Common myeloid progenitor, CD34-positive (primary cell): ENCODE measurements around the gene ATXN7L1.
A peak's percentile ranks its signal among the peaks of the same experiment; 100 is the strongest.

ENCODE experiments used
- CTCF ChIA-PET: fragments of 350-600 bp; sonication (Branson Sonifier 250); formaldehyde crosslinking; loops from one replicate; lab custom pipeline; 2021; ENCODE audit warnings: antibody characterized with exemption; lab: Charles Lee
- POLR2A ChIA-PET: fragments of 350-600 bp; sonication (Branson Sonifier 250); formaldehyde crosslinking; loops from one replicate; lab custom pipeline; 2021; ENCODE audit warnings: antibody characterized with exemption; lab: Charles Lee
- DNase-seq, 3 donors: peaks; one replicate each; pipeline versions ENCODE4 v3.0.0 to v3.0.0-alpha.2; 2013
- H3K27ac ChIP-seq, 2 experiments: 1 replicate in 1 of 2; 2 replicates in 1 of 2; pipeline ENCODE4 v1.7.0; 2013; ENCODE audit warnings: inconsistent platforms in 2 of 2, low read length in 2 of 2, mild to moderate bottlenecking in 2 of 2, low read depth in 1 of 2, moderate library complexity in 1 of 2; ENCODE audit not compliant: severe bottlenecking in 2 of 2, insufficient read depth in 1 of 2, poor library complexity in 1 of 2
- H3K27me3 ChIP-seq, 5 experiments: replicated peaks in 2 of 5; 1 replicate in 3 of 5; 2 replicates in 2 of 5; pipeline versions ENCODE4 v1.6.1 to v1.7.0; 2013; ENCODE audit warnings: low read length in 4 of 5, mild to moderate bottlenecking in 2 of 5, moderate library complexity in 2 of 5, inconsistent platforms in 1 of 5; ENCODE audit not compliant: insufficient read depth in 5 of 5, control insufficient read depth in 4 of 5
- H3K36me3 ChIP-seq, 4 experiments: 1 replicate in 2 of 4; 2 replicates in 2 of 4; pipeline versions ENCODE4 v1.6.1 to v1.7.0; 2013; ENCODE audit warnings: low read length in 3 of 4, control low read depth in 1 of 4, mild to moderate bottlenecking in 1 of 4; ENCODE audit not compliant: control insufficient read depth in 4 of 4, insufficient read depth in 4 of 4
- H3K4me1 ChIP-seq, 4 experiments: 1 replicate in 3 of 4; 2 replicates in 1 of 4; pipeline versions ENCODE4 v1.6.1 to v1.7.1; 2013; ENCODE audit warnings: low read length in 3 of 4, mild to moderate bottlenecking in 3 of 4, control low read depth in 1 of 4, inconsistent platforms in 1 of 4, moderate library complexity in 1 of 4; ENCODE audit not compliant: control insufficient read depth in 4 of 4, insufficient read depth in 4 of 4; ENCODE audit errors: control extremely low read depth in 1 of 4
- H3K4me3 ChIP-seq, 7 experiments: 1 replicate in 4 of 7; 2 replicates in 3 of 7; pipeline versions ENCODE4 v1.5.1 to v1.7.0; 2013; ENCODE audit warnings: mild to moderate bottlenecking in 7 of 7, low read length in 6 of 7, moderate library complexity in 6 of 7, inconsistent platforms in 2 of 7, low read depth in 2 of 7, control low read depth in 1 of 7; ENCODE audit not compliant: insufficient read depth in 4 of 7, control insufficient read depth in 1 of 7; ENCODE audit errors: extremely low read depth in 1 of 7
- H3K9me3 ChIP-seq, 5 experiments: 1 replicate in 4 of 5; 2 replicates in 1 of 5; pipeline versions ENCODE4 v1.6.1 to v1.7.1; 2013; ENCODE audit warnings: low read length in 4 of 5, mild to moderate bottlenecking in 2 of 5, inconsistent platforms in 1 of 5, low read depth in 1 of 5, moderate library complexity in 1 of 5; ENCODE audit not compliant: control insufficient read depth in 4 of 5, insufficient read depth in 2 of 5; ENCODE audit errors: control extremely low read depth in 1 of 5
- whole genome bisulfite sequencing: methylation state at CpG from one replicate; pipeline ENCODE4 v1.1.5; 2013; ENCODE audit not compliant: insufficient coverage; 5-methylcytosine and 5-hydroxymethylcytosine counted together

ATXN7L1 gene

GRCh38 chr7:105863876-105864275, 12.5 kb downstream of the ATXN7L1 start:
- H3K4me3 ChIP-seq: no peak overlapping the region
- peaks cover 0 to 1% (median 0%) of the 10 kb centered on the region in 4 experiments for H3K36me3 ChIP-seq
- no peaks in the 10 kb centered on the region for H3K27me3 ChIP-seq
- H3K9me3 ChIP-seq: no peaks in the 10 kb centered on the region
- H3K27ac ChIP-seq: no peak overlapping the region
- no peak for DNase-seq
- POLR2A ChIA-PET: no interaction called here
- CTCF ChIA-PET: interaction anchor here (1.4 to 1.9 kb wide), 2 partner anchors 9 to 71 kb away, joined by 3 to 4 read pairs; no protein-coding TSS in a partner anchor
- 100% methylated on average over 2 of the region's 2 CpGs for whole genome bisulfite sequencing
- H3K4me1 ChIP-seq: no peaks in the 10 kb centered on the region

- POLR2A ChIA-PET: no interaction called here
- H3K4me1 ChIP-seq: no peaks in the 10 kb centered on the region
- H3K9me3 ChIP-seq: no peaks in the 10 kb centered on the region
- H3K4me3 ChIP-seq: no peak overlapping the region
- H3K27ac ChIP-seq: no peak overlapping the region
- DNase-seq: no peak
- H3K27me3 ChIP-seq: no peaks in the 10 kb centered on the region
- WGBS: 100% methylated on average over 2 of the region's 4 CpGs
- CTCF ChIA-PET: interaction anchor here (1.4 to 1.9 kb wide), 2 partner anchors 8 to 72 kb away, joined by 3 to 4 read pairs; no protein-coding TSS in a partner anchor
- no peaks in the 10 kb centered on the region for H3K36me3 ChIP-seq
These were observed 13.6 kb downstream of the ATXN7L1 start for GRCh38 chr7:105862770-105863169.

- POLR2A ChIA-PET: no interaction called here
- no peaks in the 10 kb centered on the region for H3K4me1 ChIP-seq
- H3K4me3 ChIP-seq: no peak overlapping the region
- no peaks in the 10 kb centered on the region for H3K36me3 ChIP-seq
- no peaks in the 10 kb centered on the region for H3K9me3 ChIP-seq
- H3K27me3 ChIP-seq: no peaks in the 10 kb centered on the region
- no peak overlapping the region for H3K27ac ChIP-seq
- CTCF ChIA-PET: no interaction called here
- 91% methylated on average over 5 of the region's 5 CpGs for WGBS
- DNase-seq: no peak
These were observed 14.1 kb downstream of the ATXN7L1 start for GRCh38 chr7:105862276-105862675.

GRCh38 chr7:105861224-105861623, 15.2 kb downstream of the ATXN7L1 start:
- DNase-seq: no peak
- ChIA-PET CTCF (no interaction called here), POLR2A (interaction anchor here (0.7 kb wide), 1 partner anchor 202 kb away, joined by 3 read pairs; no protein-coding TSS in a partner anchor)

GRCh38 chr7:105860793-105861192, 15.6 kb downstream of the ATXN7L1 start:
- CTCF ChIA-PET: no interaction called here
- 100% methylated on average over 4 of the region's 8 CpGs for WGBS
- Histone ChIP-seq H3K36me3 (no peaks in the 10 kb centered on the region), H3K4me3 (no peak overlapping the region), H3K27ac (no peak overlapping the region), H3K4me1 (no peaks in the 10 kb centered on the region), H3K27me3 (no peaks in the 10 kb centered on the region), H3K9me3 (no peaks in the 10 kb centered on the region)
- DNase-seq: no peak
- POLR2A ChIA-PET: no interaction called here

More at GRCh38 chr7:105861224-105861623, 15.2 kb downstream of the ATXN7L1 start:
- WGBS: 99% methylated on average over 5 of the region's 5 CpGs
- Histone ChIP-seq H3K4me1 (no peaks in the 10 kb centered on the region), H3K9me3 (no peaks in the 10 kb centered on the region), H3K27me3 (no peaks in the 10 kb centered on the region), H3K36me3 (no peaks in the 10 kb centered on the region), H3K4me3 (no peak overlapping the region), H3K27ac (no peak overlapping the region)

GRCh38 chr7:105857009-105857952, 19.1 kb downstream of the ATXN7L1 start:
- H3K27ac ChIP-seq: no peak overlapping the region
- no peak overlapping the region for H3K4me3 ChIP-seq
- ChIA-PET CTCF (interaction anchor here (1.2 kb wide), 1 partner anchor 9 kb away, joined by 3 read pairs; no protein-coding TSS in a partner anchor), POLR2A (no interaction called here)
- H3K4me1 ChIP-seq: peaks cover 0 to 3% (median 0%) of the 10 kb centered on the region in 4 experiments
- no peaks in the 10 kb centered on the region for H3K9me3 ChIP-seq
- no peaks in the 10 kb centered on the region for H3K36me3 ChIP-seq
- WGBS: 90% methylated on average over 1 of the region's 2 CpGs
- DNase-seq: peak in 1 of 3 donors; percentile 2
- no peaks in the 10 kb centered on the region for H3K27me3 ChIP-seq

- DNase-seq: no peak
- no peak overlapping the region for H3K27ac ChIP-seq
- no peaks in the 10 kb centered on the region for H3K9me3 ChIP-seq
- H3K4me3 ChIP-seq: no peak overlapping the region
- no peaks in the 10 kb centered on the region for H3K27me3 ChIP-seq
- peaks cover 0 to 3% (median under 1%) of the 10 kb centered on the region in 4 experiments for H3K4me1 ChIP-seq
- ChIA-PET POLR2A (no interaction called here), CTCF (interaction anchor here (1.2 kb wide), 1 partner anchor 9 kb away, joined by 3 read pairs; no protein-coding TSS in a partner anchor)
- H3K36me3 ChIP-seq: no peaks in the 10 kb centered on the region
These were observed 21.9 kb downstream of the ATXN7L1 start for GRCh38 chr7:105854498-105854897.
